Gastrocnemius medialis (tissue), 4 donors: ENCODE data around the gene MLXIP. TPM values are rescaled to one million over a fixed set of nuclear protein-coding genes. Genes with fewer than 3 reads are reported as not detected.
"Not testable (repeated sequence)": the region's sequence is repeated elsewhere in the genome, so short reads cannot be mapped to it uniquely, and the experiment has no call there.

Experiments
- ATAC-seq, 2 donors: fragments of 150-250 bp; one replicate each; pipeline ENCODE4 v1.9.1; 2016
- DNase-seq, 2 donors: peaks; one replicate each; pipeline ENCODE4 v3.0.0-alpha.2; 2019
- H3K27ac ChIP-seq, 4 donors: fragments of 200-600 bp; sonication (generic); 1 replicate in 1 of 4; 2 replicates in 3 of 4; pipeline ENCODE4 v1.5.1; 2016 to 2018; ENCODE audit warnings: mild to moderate bottlenecking in 2 of 4, moderate library complexity in 1 of 4
- H3K27me3 ChIP-seq, 3 donors: fragments of 200-600 bp; sonication (generic) in 2 of 3; 1 replicate in 1 of 3; 2 replicates in 2 of 3; pipeline versions ENCODE4 v1.5.1 to v1.6.0; 2016 to 2019; ENCODE audit warnings: mild to moderate bottlenecking in 1 of 3, moderate library complexity in 1 of 3
- H3K36me3 ChIP-seq, 2 donors: fragments of 200-600 bp; sonication (generic) in 1 of 2; one replicate each; pipeline ENCODE4 v1.5.1; 2017 to 2018
- H3K4me1 ChIP-seq, 2 donors: fragments of 200-600 bp; sonication (generic) in 1 of 2; one replicate each; pipeline ENCODE4 v1.5.1; 2016 to 2017; ENCODE audit warnings: mild to moderate bottlenecking in 2 of 2
- H3K4me3 ChIP-seq, 4 donors: fragments of 200-600 bp; sonication (generic) in 3 of 4; 1 replicate in 1 of 4; 2 replicates in 3 of 4; pipeline ENCODE4 v1.5.1; 2016 to 2019; ENCODE audit warnings: mild to moderate bottlenecking in 2 of 4
- H3K9me3 ChIP-seq, 3 donors: fragments of 200-600 bp; sonication (generic) in 2 of 3; 1 replicate in 1 of 3; 2 replicates in 2 of 3; pipeline ENCODE4 v1.5.1; 2016 to 2019
- CTCF ChIP-seq, 5 experiments: fragments of 450-650 bp in 3 of 5; fragments of 200-600 bp in 2 of 5; sonication (generic) in 2 of 5; IDR thresholded peaks in 4 of 5; conservative IDR thresholded peaks in 1 of 5; 1 replicate in 4 of 5; 2 replicates in 1 of 5; pipeline ENCODE4 v1.5.1; 2016 to 2019; ENCODE audit warnings: antibody characterized with exemption in 5 of 5, mild to moderate bottlenecking in 3 of 5, moderate library complexity in 3 of 5
- POLR2A ChIP-seq, 2 donors: fragments of 450-650 bp; IDR thresholded peaks; one replicate each; pipeline ENCODE4 v1.6.1; 2017; ENCODE audit warnings: antibody characterized with exemption in 2 of 2, mild to moderate bottlenecking in 2 of 2, moderate library complexity in 2 of 2
- in situ Hi-C, 4 donors: fragments of 200-750 bp; cut with MboI; loops; one replicate each; pipeline versions ENCODE4 v1.15.0 to v1.8.0; 2017; ENCODE audit warnings: low sequenced_read_pairs in 4 of 4
- intact Hi-C: fragments of 100-400 bp; cut with DNase I; formaldehyde crosslinking; loops from one replicate; pipeline ENCODE4 v1.15.1; 2023; ENCODE audit warnings: low total_unique reads
- total RNA-seq, 4 donors: library from RNA; depleted of rRNA; stranded (reverse); fragments of >200 nt; gene quantifications; one replicate each; pipeline versions ENCODE4 v1.1.0 to v1.2.3, GENCODE V29; 2016

MLXIP gene
- total RNA-seq, 4 donors from 2014 or later, result 36.6 to 89.4 (median 79.7) TPM

GRCh38 chr12:122036153-122036552 is 42.4 kb upstream of the MLXIP start:
- Histone ChIP-seq H3K9me3 (no peaks in the 10 kb centered on the region), H3K27me3 (no peaks in the 10 kb centered on the region), H3K4me3 (no peak overlapping the region), H3K27ac (no peak overlapping the region), H3K4me1 (peaks cover 0 to 5% of the 10 kb centered on the region in 2 donors), H3K36me3 (peaks cover 0 to 22% of the 10 kb centered on the region in 2 donors)
- DNase-seq (no peak), ATAC-seq (no peak)
- in situ Hi-C loops, result no loop called here
- intact Hi-C loops, result no loop called here
- TF ChIP-seq CTCF (IDR thresholded peaks at IDR 0.05 in 4 of 5, conservative IDR thresholded peaks at IDR 0.05 in 1 of 5) (no peak), POLR2A (IDR thresholded peaks at IDR 0.05) (no peak)

GRCh38 chr12:122040579-122041386 is 37.8 kb upstream of the MLXIP start:
- TF ChIP-seq CTCF (IDR thresholded peaks at IDR 0.05 in 4 of 5, conservative IDR thresholded peaks at IDR 0.05 in 1 of 5), result no peak
- TF ChIP-seq POLR2A (IDR thresholded peaks at IDR 0.05), result no peak
- no peaks in the 10 kb centered on the region for H3K27me3 ChIP-seq
- H3K9me3 ChIP-seq, result no peaks in the 10 kb centered on the region
- H3K36me3 ChIP-seq, result peaks cover 0 to 20% of the 10 kb centered on the region in 2 donors
- no peak for DNase-seq
- H3K4me3 ChIP-seq, result no peak overlapping the region
- H3K27ac ChIP-seq, result no peak overlapping the region
- in situ Hi-C loops, result loop anchor here in 1 of 4 donors (10.0 kb wide), 1 partner anchor 154 kb away; no protein-coding TSS in a partner anchor
- no peak for ATAC-seq
- intact Hi-C loops, result no loop called here
- no peaks in the 10 kb centered on the region for H3K4me1 ChIP-seq

GRCh38 chr12:122041458-122041857 is 37.1 kb upstream of the MLXIP start:
- H3K27ac ChIP-seq, H3K4me3 ChIP-seq, H3K9me3 ChIP-seq, intact Hi-C loops, ATAC-seq, H3K4me1 ChIP-seq, DNase-seq, H3K27me3 ChIP-seq: not testable (repeated sequence)
- in situ Hi-C loops, result loop anchor here in 1 of 4 donors (10.0 kb wide), 1 partner anchor 153 kb away; no protein-coding TSS in a partner anchor
- H3K36me3 ChIP-seq, result peaks cover 0 to 16% of the 10 kb centered on the region in 2 donors

- no peak for TF ChIP-seq CTCF (IDR thresholded peaks at IDR 0.05 in 4 of 5, conservative IDR thresholded peaks at IDR 0.05 in 1 of 5)
- no peak for TF ChIP-seq POLR2A (IDR thresholded peaks at IDR 0.05)
- Histone ChIP-seq H3K27me3 (no peaks in the 10 kb centered on the region), H3K27ac (no peak overlapping the region), H3K4me1 (no peaks in the 10 kb centered on the region), H3K9me3 (no peaks in the 10 kb centered on the region), H3K36me3 (peaks cover 0 to 17% of the 10 kb centered on the region in 2 donors), H3K4me3 (no peak overlapping the region)
- intact Hi-C loops (no loop called here), in situ Hi-C loops (loop anchor here in 1 of 4 donors (10.0 kb wide), 1 partner anchor 152 kb away; no protein-coding TSS in a partner anchor)
- ATAC-seq (no peak), DNase-seq (no peak)
These were observed 35.6 kb upstream of the MLXIP start for GRCh38 chr12:122042910-122043309.

- Histone ChIP-seq H3K4me1 (no peaks in the 10 kb centered on the region), H3K27me3 (no peaks in the 10 kb centered on the region), H3K36me3 (peaks cover 0 to 17% of the 10 kb centered on the region in 2 donors), H3K27ac (no peak overlapping the region), H3K4me3 (no peak overlapping the region), H3K9me3 (no peaks in the 10 kb centered on the region)
- DNase-seq, result no peak
- no peak for ATAC-seq
- intact Hi-C loops, result no loop called here
- no peak for TF ChIP-seq CTCF (IDR thresholded peaks at IDR 0.05 in 4 of 5, conservative IDR thresholded peaks at IDR 0.05 in 1 of 5)
- no peak for TF ChIP-seq POLR2A (IDR thresholded peaks at IDR 0.05)
- in situ Hi-C loops, result loop anchor here in 1 of 4 donors (10.0 kb wide), 1 partner anchor 151 kb away; no protein-coding TSS in a partner anchor
These were observed 35.1 kb upstream of the MLXIP start for GRCh38 chr12:122043476-122043875.
